K562 (cell line): ENCODE data around the gene GPR4. TPM values are rescaled to one million over a fixed set of nuclear protein-coding genes. Genes with fewer than 3 reads are reported as not detected.

ENCODE experiments used
- ATAC-seq: fragments of 200-7000 bp; cut with Tn5 transposase; 3 replicates; pipeline ENCODE4 v1.9.1; 2020; ENCODE audit warnings: moderate library complexity
- BruUV-seq: library from RNA; stranded (reverse); fragments of 400-500 nt; replicated peaks from 2 replicates; lab custom pipeline; 2021; lab: Mats Ljungman, UMichigan
- CTCF ChIA-PET: fragments of 300-600 bp; formaldehyde crosslinking; extraction: SDS; loops from one replicate; lab custom pipeline; 2021; ENCODE audit warnings: low intra/inter-chr PET ratio; lab: Yijun Ruan, JAX
- POLR2A ChIA-PET: fragments of 300-600, 350-650 bp; sonication (Branson Sonifier 250); formaldehyde crosslinking; extraction: SDS; loops from one replicate; lab custom pipeline; 2021; ENCODE audit warnings: antibody characterized with exemption, inconsistent platforms; lab: Yijun Ruan, JAX
- DNase-seq, 4 experiments: peaks; one replicate each; pipeline versions ENCODE4 v3.0.0 to v3.0.0-alpha.2; 2011 to 2018; ENCODE audit warnings: low spot score in 3 of 4, mixed read lengths in 3 of 4; ENCODE audit errors: extremely low read depth in 1 of 4
- FAIRE-seq: peaks from 2 replicates; lab custom pipeline; 2011; peaks lifted over from hg19 to GRCh38; lab: Jason Lieb, UNC
- H2AFZ ChIP-seq: 2 replicates; pipeline ENCODE4 v1.6.0; 2011; ENCODE audit warnings: low read depth, low read length, control low read depth, inconsistent platforms
- H3K27ac ChIP-seq: fragments of 200-600 bp; 3 replicates; pipeline ENCODE4 v1.8.0; 2011; ENCODE audit warnings: low read depth, mild to moderate bottlenecking, control low read depth, inconsistent platforms, low read length, moderate library complexity, mixed read lengths; ENCODE audit errors: extremely low read depth
- H3K27me3 ChIP-seq, 2 experiments: fragments of 300-600 bp in 1 of 2; 2 replicates in 1 of 2; 3 replicates in 1 of 2; pipeline versions ENCODE4 v1.6.0 to v1.8.0; 2011; ENCODE audit warnings: inconsistent platforms in 2 of 2, low read length in 2 of 2, mild to moderate bottlenecking in 1 of 2, mixed read lengths in 1 of 2, moderate library complexity in 1 of 2; ENCODE audit not compliant: control insufficient read depth in 2 of 2, insufficient read depth in 2 of 2
- H3K36me3 ChIP-seq: fragments of 300-600 bp; 3 replicates; pipeline ENCODE4 v1.8.0; 2011; ENCODE audit warnings: mild to moderate bottlenecking, low read length, inconsistent platforms; ENCODE audit not compliant: control insufficient read depth, insufficient read depth
- H3K4me1 ChIP-seq, 2 experiments: fragments of 200-600 bp in 1 of 2; replicated peaks in 1 of 2; 2 replicates in 1 of 2; 3 replicates in 1 of 2; pipeline versions ENCODE4 v1.5.1 to v1.8.0; 2011; ENCODE audit warnings: inconsistent platforms in 2 of 2, low read length in 2 of 2, mild to moderate bottlenecking in 1 of 2, mixed read lengths in 1 of 2, moderate library complexity in 1 of 2; ENCODE audit not compliant: control insufficient read depth in 2 of 2, insufficient read depth in 2 of 2
- H3K4me2 ChIP-seq: 2 replicates; pipeline ENCODE4 v1.6.1; 2011; ENCODE audit warnings: low read length, control low read depth, inconsistent platforms, mixed read lengths; ENCODE audit not compliant: insufficient read depth
- H3K4me3 ChIP-seq: fragments of 200-600 bp; sonication (generic), shearing (Covaris generic); 2 replicates; pipeline ENCODE4 v1.5.1; 2016; ENCODE audit warnings: control low read depth, inconsistent platforms
- H3K79me2 ChIP-seq: fragments of 200-600 bp; 3 replicates; pipeline ENCODE4 v1.8.0; 2011; ENCODE audit warnings: low read length, inconsistent platforms; ENCODE audit not compliant: control insufficient read depth, insufficient read depth
- H3K9ac ChIP-seq, 2 experiments: 2 replicates each; pipeline versions ENCODE4 v1.6.0 to v1.6.1; 2011; ENCODE audit warnings: low read depth in 2 of 2, low read length in 2 of 2, control low read depth in 1 of 2, inconsistent platforms in 1 of 2, mild to moderate bottlenecking in 1 of 2, mixed read lengths in 1 of 2; ENCODE audit not compliant: insufficient read depth in 1 of 2
- H3K9me1 ChIP-seq: one replicate; pipeline ENCODE4 v1.6.0; 2011; ENCODE audit warnings: inconsistent platforms, mild to moderate bottlenecking, low read length, moderate library complexity; ENCODE audit not compliant: control insufficient read depth, insufficient read depth
- H3K9me3 ChIP-seq: replicated peaks from 2 replicates; pipeline ENCODE4 v1.5.1; 2011; ENCODE audit warnings: low read depth, low read length, inconsistent platforms; ENCODE audit not compliant: control insufficient read depth, insufficient read depth
- H4K20me1 ChIP-seq: replicated peaks from 2 replicates; pipeline ENCODE4 v1.6.1; 2011; ENCODE audit warnings: low read length, inconsistent platforms, mixed read lengths; ENCODE audit not compliant: control insufficient read depth, insufficient read depth
- ARID4B ChIP-seq: sonication (generic); formaldehyde crosslinking; IDR thresholded peaks from 2 replicates; pipeline ENCODE4 v1.8.0; 2022; ENCODE audit warnings: mild to moderate bottlenecking, missing genetic modification reagents
- ARNT ChIP-seq, 2 experiments: fragments of 450-650 bp; IDR thresholded peaks; 2 replicates each; pipeline ENCODE4 v1.6.1; 2016; ENCODE audit warnings: mild to moderate bottlenecking in 1 of 2
- BRD4 ChIP-seq: fragments of 200-600 bp; sonication (generic); IDR thresholded peaks from 2 replicates; pipeline ENCODE4 v1.6.1; 2017; ENCODE audit warnings: inconsistent platforms
- CXXC5 ChIP-seq: fragments of 250-450 bp; sonication (Bioruptor Pico); IDR thresholded peaks from 2 replicates; pipeline ENCODE4 v1.8.0; 2022; ENCODE audit warnings: inconsistent platforms, mild to moderate bottlenecking, moderate library complexity
- GATAD2B ChIP-seq: fragments of 450-650 bp; IDR thresholded peaks from 2 replicates; pipeline ENCODE4 v1.6.1; 2017; ENCODE audit warnings: mild to moderate bottlenecking, borderline replicate concordance
- KDM1A ChIP-seq, 2 experiments: fragments of 450-650 bp; IDR thresholded peaks; 2 replicates each; pipeline ENCODE4 v1.6.1; 2016; ENCODE audit warnings: mild to moderate bottlenecking in 2 of 2
- MAFK ChIP-seq: IDR thresholded peaks from 2 replicates; pipeline ENCODE4 v1.6.1; 2011; ENCODE audit warnings: low read length, improper control_type of control experiment
- RBM25 ChIP-seq: fragments of 200-400 bp; formaldehyde crosslinking; IDR thresholded peaks from 2 replicates; pipeline ENCODE4 v1.6.1; 2018; ENCODE audit warnings: low read length, low read depth, moderate library complexity; ENCODE audit not compliant: severe bottlenecking
- ZFP36 ChIP-seq: fragments of 150-350 bp; IDR thresholded peaks from 2 replicates; pipeline ENCODE4 v1.6.1; 2018; ENCODE audit warnings: low read length, low read depth; ENCODE audit not compliant: partially characterized antibody
- WGBS: fragments of 100-300 bp; shearing (Covaris generic); methylation state at CpG from one replicate; pipeline ENCODE4 v1.1.6; 2016; ENCODE audit warnings: low coverage, mixed read lengths; ENCODE audit not compliant: insufficient coverage; ENCODE audit errors: missing lambda C conversion rate; 5-methylcytosine and 5-hydroxymethylcytosine counted together
- in situ Hi-C: fragments of 300-500 bp; cut with MboI; formaldehyde crosslinking; loops from 4 replicates; pipeline ENCODE4 v1.15.0; 2018; ENCODE audit warnings: inconsistent platforms, mixed read lengths
- intact Hi-C: fragments of 100-400 bp; cut with micrococcal nuclease; formaldehyde crosslinking; loops from 2 replicates; pipeline ENCODE4 v1.14.2; 2022
- polyA plus RNA-seq, 8 experiments: library from polyadenylated mRNA; depleted of rRNA in 4 of 8; stranded (reverse) in 5 of 8; unstranded in 3 of 8; fragments of >200 nt; fragmentation: Nextera tagmentation in 2 of 8; fragmentation: Illumina TruSeq in 1 of 8; extraction: Ambion mirVana in 2 of 8; extraction: Trizol in 1 of 8; gene quantifications; 2 replicates each; pipeline versions ENCODE4 v1.2.1 to v1.2.3, GENCODE V29; 2011 to 2014; ENCODE audit warnings: inconsistent platforms in 1 of 8, missing spikeins in 1 of 8
- total RNA-seq, 7 experiments: library from RNA; depleted of rRNA in 6 of 7; stranded (reverse); fragments of >200 nt in 6 of 7; fragmentation: Illumina TruSeq in 2 of 7; extraction: Trizol in 2 of 7; gene quantifications; 2 replicates each; pipeline versions ENCODE4 v1.2.1 to v1.2.3, GENCODE V29; 2011 to 2021; ENCODE audit warnings: low replicate concordance in 1 of 7

Gene GPR4
- total and polyA plus RNA-seq, 9 of the 15 experiments (the other 6 are each of a cell fraction or from before 2014, with no cell fraction given), result 0.03 to 0.09 (median 0.04) TPM; not detected in 5

- TF ChIP-seq GATAD2B (no peak), CXXC5 (CRISPR knock-in tag) (no peak), ARID4B (CRISPR knock-in tag) (0 out of 2 replicates have a peak, but pooled peaks have one; percentile 5), MAFK (no peak), RBM25 (no peak)
Observed at GRCh38 chr19:45590300-45591003, 11.6 kb downstream of the GPR4 start (continued).

GRCh38 chr19:45589768-45590167, 12.2 kb downstream of the GPR4 start:
- DNase-seq, result no peak
- Histone ChIP-seq H3K9me3 (no peaks in the 10 kb centered on the region), H3K79me2 (no peaks in the 10 kb centered on the region), H3K27ac (no peak overlapping the region), H3K4me1 (peaks cover 25 to 27% of the 10 kb centered on the region in 2 experiments), H3K4me2 (no peak overlapping the region), H3K9me1 (no peaks in the 10 kb centered on the region), H4K20me1 (no peaks in the 10 kb centered on the region), H3K9ac (no peak overlapping the region), H2AFZ (0 out of 2 replicates have a peak overlapping the region, but pooled peaks have one; percentile 25), H3K36me3 (no peaks in the 10 kb centered on the region), H3K27me3 (no peaks in the 10 kb centered on the region), H3K4me3 (no peak overlapping the region)
- TF ChIP-seq KDM1A (IDR thresholded peaks at IDR 0.05) (0 out of 4 replicates have a peak, but pooled peaks of 1 of the 2 experiments have one; percentile 3), RBM25 (peak; percentile 77), ZFP36 (peak; percentile 95), ARNT (IDR thresholded peaks at IDR 0.05) (no peak), BRD4 (no peak)
- no peak for ATAC-seq
- in situ Hi-C loops (no loop called here), intact Hi-C loops (loop anchor here (2.0 kb wide), 1 partner anchor 91 kb away; no protein-coding TSS in a partner anchor)
- 60% methylated on average over 4 of the region's 4 CpGs for WGBS
- BruUV-seq, result no TSS peak
- FAIRE-seq, result no peak
- ChIA-PET POLR2A (no interaction called here), CTCF (no interaction called here)
